ENCODE data around the gene CAMTA2. TPM values are rescaled to one million over a fixed set of nuclear protein-coding genes. Genes with fewer than 3 reads are reported as not detected.
"Not testable (repeated sequence)": the region's sequence is repeated elsewhere in the genome, so short reads cannot be mapped to it uniquely, and the experiment has no call there.

The CAMTA2 gene
- total RNA-seq = 10 to 100 TPM; 51.0 to 87.9 TPM

- H3K36me3 Mint-ChIP-seq = peaks cover 10% of the 10 kb centered on the region
- no peaks in the 10 kb centered on the region for H3K9me3 Mint-ChIP-seq
- peak within 1 kb of the TSS; percentile 92 to 94 for H3K27ac Mint-ChIP-seq
- H3K27me3 Mint-ChIP-seq = no peaks in the 10 kb centered on the region
- peak within 1 kb of the TSS; percentile 97 for H3K4me3 Mint-ChIP-seq
- H3K4me1 Mint-ChIP-seq (ENCODE audit: low read depth in 2 of 2) = peaks cover 35 to 44% of the 10 kb centered on the region in 2 donors
- DNase-seq (ENCODE audit: low spot score) = peak; percentile 93
- ATAC-seq = peak; percentile 94
Observed at GRCh38 chr17:4986951-4987766, at the start of gene CAMTA2. CAMTA2 (minus strand) TSS chr17:4987675; CDS start chr17:4986222, 1,453 bp downstream.

- H3K4me1 Mint-ChIP-seq (ENCODE audit: low read depth in 2 of 2) = peaks cover 7 to 16% of the 10 kb centered on the region in 2 donors
Observed at GRCh38 chr17:5035315-5035714, 47.8 kb upstream of the CAMTA2 start, which contains the start of gene SLC52A1. SLC52A1 (minus strand) TSS chr17:5035426; CDS start chr17:5034606, 820 bp downstream.

DNA sequence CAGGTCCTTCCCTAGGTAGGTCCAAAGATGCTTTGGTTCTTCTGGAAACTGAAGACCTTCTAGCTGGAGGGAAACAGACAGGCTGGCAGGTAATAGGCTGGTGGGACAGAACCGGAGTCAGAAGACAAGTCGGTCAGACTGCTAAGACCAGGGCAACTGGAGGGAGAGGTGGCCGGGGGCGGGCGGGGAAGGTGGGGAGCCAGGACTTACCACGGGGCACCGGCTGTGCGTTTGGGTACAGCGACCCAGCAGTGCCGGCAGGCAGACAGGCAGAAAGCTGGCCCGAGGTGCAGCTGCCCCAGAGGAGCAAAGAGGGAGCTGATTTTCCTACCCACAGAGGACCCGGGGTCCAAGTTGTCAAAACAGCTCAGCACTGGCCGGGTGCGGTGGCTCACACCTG, 47.2 kb upstream of the CAMTA2 start:
- no peak for ATAC-seq
- Mint-ChIP-seq H3K27ac (no peak overlapping the region), H3K4me3 (no peak overlapping the region)

More at GRCh38 chr17:5035315-5035714, 47.8 kb upstream of the CAMTA2 start, which contains the start of gene SLC52A1:
- Mint-ChIP-seq H3K9me3 (no peaks in the 10 kb centered on the region), H3K27ac (no peak within 1 kb of the TSS), H3K36me3 (no peaks in the 10 kb centered on the region), H3K27me3 (peaks cover 0 to 2% of the 10 kb centered on the region in 2 donors), H3K4me3 (no peak within 1 kb of the TSS)
- no peak for ATAC-seq
- no peak for DNase-seq (ENCODE audit: low spot score)

DNA sequence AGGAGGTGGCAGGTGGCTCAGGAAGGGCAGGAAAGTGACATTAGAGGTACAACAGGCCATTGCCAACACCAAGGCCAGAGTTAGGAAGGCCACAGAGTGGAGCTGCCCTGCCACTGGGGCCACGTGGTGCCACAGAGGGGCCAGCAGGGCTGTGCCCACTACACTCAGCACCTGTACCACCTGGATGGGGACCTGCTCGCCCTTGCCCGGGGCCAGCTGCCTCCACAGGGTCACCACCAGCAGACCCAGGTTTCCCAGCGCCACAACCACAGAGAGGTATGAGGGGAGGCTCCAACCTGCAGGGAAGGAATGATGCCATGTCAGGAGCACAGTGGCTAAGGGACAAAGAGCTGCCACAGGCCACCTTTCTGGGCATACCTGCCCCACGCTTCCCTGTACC, 46.6 kb upstream of the CAMTA2 start:
- no peaks in the 10 kb centered on the region for H3K9me3 Mint-ChIP-seq
- peaks cover 0 to 2% of the 10 kb centered on the region in 2 donors for H3K27me3 Mint-ChIP-seq
- ATAC-seq (no peak), DNase-seq (ENCODE audit: low spot score) (no peak)
- no peak overlapping the region for H3K27ac Mint-ChIP-seq
- no peak overlapping the region for H3K4me3 Mint-ChIP-seq
- H3K36me3 Mint-ChIP-seq = no peaks in the 10 kb centered on the region
- peaks cover 7 to 16% of the 10 kb centered on the region in 2 donors for H3K4me1 Mint-ChIP-seq (ENCODE audit: low read depth in 2 of 2)

More for the DNA sequence above, 47.2 kb upstream of the CAMTA2 start:
- H3K27me3 Mint-ChIP-seq = peaks cover 0 to 2% of the 10 kb centered on the region in 2 donors
- H3K9me3 Mint-ChIP-seq = no peaks in the 10 kb centered on the region
- DNase-seq (ENCODE audit: low spot score) = no peak
- H3K4me1 Mint-ChIP-seq (ENCODE audit: low read depth in 2 of 2) = peaks cover 7 to 16% of the 10 kb centered on the region in 2 donors
- no peaks in the 10 kb centered on the region for H3K36me3 Mint-ChIP-seq

DNA sequence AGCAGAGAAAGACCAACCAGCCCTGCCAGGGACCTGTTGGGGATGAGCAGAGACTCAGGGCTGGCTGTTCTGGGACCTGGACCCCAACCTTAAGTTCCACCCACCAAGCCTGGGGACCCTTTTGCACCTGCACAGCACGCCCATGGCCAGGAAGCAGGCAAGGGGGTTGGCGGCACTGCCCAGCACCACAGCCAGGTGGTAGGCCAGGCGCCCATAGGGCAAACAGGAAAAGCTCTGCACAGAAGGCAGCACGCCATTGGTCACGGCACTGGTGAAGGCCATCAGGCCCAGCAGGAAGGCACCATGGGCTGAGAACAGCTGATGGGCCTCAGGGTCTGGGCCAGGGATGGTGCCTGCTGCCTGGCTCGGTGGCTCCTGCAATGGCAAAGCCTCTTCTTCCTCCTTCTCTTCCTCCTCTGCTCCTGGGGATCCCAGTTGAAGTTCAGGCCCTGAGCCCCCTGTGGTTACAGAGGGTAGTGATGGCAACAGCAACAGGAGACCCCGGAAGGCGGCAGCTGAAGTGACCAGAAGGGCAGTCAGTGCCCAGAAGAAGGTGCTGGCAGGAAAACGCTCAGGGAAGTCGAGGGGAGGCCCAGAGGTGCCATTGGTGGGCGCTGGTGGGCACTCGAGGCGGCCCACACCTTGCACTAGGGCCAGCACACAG, 46.0 kb upstream of the CAMTA2 start:
- H3K27ac Mint-ChIP-seq = no peak overlapping the region
- no peak for DNase-seq (ENCODE audit: low spot score)
- H3K9me3 Mint-ChIP-seq = no peaks in the 10 kb centered on the region
- no peak for ATAC-seq
- no peak overlapping the region for H3K4me3 Mint-ChIP-seq
- H3K27me3 Mint-ChIP-seq = peaks cover 0 to 2% of the 10 kb centered on the region in 2 donors
- peaks cover 7 to 16% of the 10 kb centered on the region in 2 donors for H3K4me1 Mint-ChIP-seq (ENCODE audit: low read depth in 2 of 2)
- H3K36me3 Mint-ChIP-seq = no peaks in the 10 kb centered on the region

DNA sequence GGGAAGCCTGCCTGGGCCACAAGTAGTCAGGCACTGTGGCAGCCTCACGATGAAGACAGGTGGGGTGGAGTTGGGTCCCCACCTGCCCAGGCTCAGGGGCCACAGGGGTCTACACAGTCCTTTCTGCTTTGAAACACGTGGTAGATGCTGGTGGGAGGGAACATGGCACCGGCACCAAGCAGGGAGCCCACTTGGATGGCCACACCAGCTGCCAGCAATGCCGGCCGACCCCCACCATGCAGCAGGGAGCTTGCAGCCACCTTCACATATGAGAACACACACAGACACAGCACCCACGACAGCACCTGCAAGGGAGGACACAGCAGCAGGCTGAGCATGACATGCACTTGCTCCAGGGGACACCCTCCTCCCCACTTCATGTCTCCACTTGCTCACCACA, 45.4 kb upstream of the CAMTA2 start:
- no peaks in the 10 kb centered on the region for H3K9me3 Mint-ChIP-seq
- ATAC-seq = no peak
- peaks cover 10 to 16% of the 10 kb centered on the region in 2 donors for H3K4me1 Mint-ChIP-seq (ENCODE audit: low read depth in 2 of 2)
- no peaks in the 10 kb centered on the region for H3K36me3 Mint-ChIP-seq
- H3K4me3 Mint-ChIP-seq = no peak overlapping the region
- no peak for DNase-seq (ENCODE audit: low spot score)
- peaks cover 0 to 2% of the 10 kb centered on the region in 2 donors for H3K27me3 Mint-ChIP-seq
- H3K27ac Mint-ChIP-seq = no peak overlapping the region

DNA sequence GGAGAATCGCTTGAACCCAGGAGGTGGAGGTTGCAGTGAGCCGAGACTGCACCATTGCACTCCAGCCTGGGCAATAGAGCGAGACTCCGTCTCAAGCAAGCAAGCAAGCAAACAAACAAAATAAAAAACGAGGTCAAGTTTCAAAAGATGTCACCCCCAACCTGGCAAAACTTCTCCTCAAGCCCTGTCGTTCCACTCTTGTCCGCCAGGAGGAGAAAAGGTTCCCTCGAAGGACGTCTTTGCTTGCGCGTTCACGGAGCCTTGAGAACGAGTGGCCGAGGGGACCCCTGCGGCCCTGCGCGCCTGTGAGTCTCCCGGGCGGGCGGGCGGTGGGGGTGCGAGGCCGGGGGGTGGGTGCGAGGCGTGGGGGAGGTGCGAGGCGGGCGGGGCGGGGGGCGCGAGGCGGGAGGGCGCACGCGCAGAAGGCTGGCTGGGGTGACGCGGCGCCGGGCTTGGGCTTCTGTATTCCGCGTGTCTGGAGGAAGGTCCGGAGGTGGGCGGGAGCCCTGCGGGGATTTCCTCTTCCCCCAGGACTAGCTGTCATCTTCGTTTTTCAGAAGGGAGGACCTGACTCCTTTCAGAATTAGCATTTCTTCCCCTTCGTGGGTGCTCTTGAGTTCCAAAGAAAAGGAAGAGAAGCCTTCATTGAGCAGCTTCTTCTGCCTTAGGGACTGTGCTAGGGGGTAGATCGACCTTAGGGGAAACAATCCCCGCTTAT, 44.0 kb upstream of the CAMTA2 start:
- DNase-seq (ENCODE audit: low spot score) = peak; percentile 86
- H3K27ac Mint-ChIP-seq = peak overlapping the region; percentile 67 to 81
- H3K27me3 Mint-ChIP-seq = peaks cover 0 to 2% of the 10 kb centered on the region in 2 donors
- no peaks in the 10 kb centered on the region for H3K9me3 Mint-ChIP-seq
- H3K4me1 Mint-ChIP-seq (ENCODE audit: low read depth in 2 of 2) = peaks cover 10 to 16% of the 10 kb centered on the region in 2 donors
- peak; percentile 89 to 91 for ATAC-seq
- no peaks in the 10 kb centered on the region for H3K36me3 Mint-ChIP-seq
- H3K4me3 Mint-ChIP-seq = peak overlapping the region; percentile 85

GRCh38 chr17:5030168-5030567, 42.7 kb upstream of the CAMTA2 start:
- not testable (repeated sequence) for H3K27ac Mint-ChIP-seq; H3K27me3 Mint-ChIP-seq; H3K36me3 Mint-ChIP-seq; ATAC-seq; DNase-seq (ENCODE audit: low spot score); H3K4me3 Mint-ChIP-seq; H3K9me3 Mint-ChIP-seq
- H3K4me1 Mint-ChIP-seq (ENCODE audit: low read depth in 2 of 2) = peaks cover 10 to 16% of the 10 kb centered on the region in 2 donors

- ATAC-seq (no peak), DNase-seq (ENCODE audit: low spot score) (no peak)
- H3K4me1 Mint-ChIP-seq (ENCODE audit: low read depth in 2 of 2) = peaks cover 10 to 16% of the 10 kb centered on the region in 2 donors
- H3K27me3 Mint-ChIP-seq = no peaks in the 10 kb centered on the region
- no peaks in the 10 kb centered on the region for H3K36me3 Mint-ChIP-seq
- no peaks in the 10 kb centered on the region for H3K9me3 Mint-ChIP-seq
- H3K27ac Mint-ChIP-seq = no peak overlapping the region
- no peak overlapping the region for H3K4me3 Mint-ChIP-seq
Observed at GRCh38 chr17:5027916-5028315, 40.4 kb upstream of the CAMTA2 start.

DNA sequence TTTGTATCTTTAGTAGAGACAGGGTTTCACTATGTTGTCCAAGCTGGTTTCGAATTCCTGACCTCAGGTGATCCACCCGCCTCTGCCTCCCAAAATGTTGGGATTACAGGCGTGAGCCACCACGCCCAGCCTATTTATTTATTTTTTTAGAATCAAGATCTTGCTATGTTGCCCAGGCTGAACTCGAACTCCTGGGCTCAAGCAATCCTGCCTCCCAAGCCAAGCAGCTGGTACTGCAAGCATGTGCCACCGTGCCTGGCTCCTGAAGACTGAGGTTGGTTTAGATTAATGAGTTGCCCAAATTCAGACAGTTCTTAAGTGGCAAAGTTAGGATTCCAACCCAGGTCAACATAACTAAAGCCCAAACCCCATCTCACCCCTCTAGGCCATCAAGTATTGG, 39.8 kb upstream of the CAMTA2 start:
- Mint-ChIP-seq H3K27ac (no peak overlapping the region), H3K27me3 (no peaks in the 10 kb centered on the region), H3K36me3 (no peaks in the 10 kb centered on the region), H3K4me1 (ENCODE audit: low read depth in 2 of 2) (peaks cover 10 to 16% of the 10 kb centered on the region in 2 donors), H3K9me3 (no peaks in the 10 kb centered on the region), H3K4me3 (no peak overlapping the region)
- ATAC-seq (no peak), DNase-seq (ENCODE audit: low spot score) (no peak)

GRCh38 chr17:5024604-5025003, 37.1 kb upstream of the CAMTA2 start:
- H3K27ac Mint-ChIP-seq = no peak overlapping the region
- ATAC-seq = no peak

DNA sequence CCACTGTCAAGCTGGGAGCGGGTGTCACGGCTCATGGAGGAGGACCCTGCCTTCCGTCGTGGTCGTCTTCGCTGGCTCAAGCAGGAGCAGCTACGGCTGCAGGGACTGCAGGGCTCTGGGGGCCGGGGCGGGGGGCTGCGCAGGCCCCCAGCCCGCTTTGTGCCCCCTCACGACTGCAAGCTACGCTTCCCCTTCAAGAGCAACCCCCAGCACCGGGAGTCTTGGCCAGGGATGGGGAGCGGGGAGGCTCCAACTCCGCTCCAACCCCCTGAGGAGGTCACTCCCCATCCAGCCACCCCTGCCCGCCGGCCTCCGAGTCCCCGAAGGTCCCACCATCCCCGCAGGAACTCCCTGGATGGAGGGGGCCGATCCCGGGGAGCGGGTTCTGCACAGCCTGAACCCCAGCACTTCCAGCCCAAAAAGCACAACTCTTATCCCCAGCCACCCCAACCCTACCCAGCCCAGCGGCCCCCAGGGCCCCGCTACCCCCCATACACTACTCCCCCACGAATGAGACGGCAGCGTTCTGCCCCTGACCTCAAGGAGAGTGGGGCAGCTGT, 36.2 kb upstream of the CAMTA2 start:
- ATAC-seq (no peak), DNase-seq (ENCODE audit: low spot score) (no peak)
- H3K9me3 Mint-ChIP-seq = no peaks in the 10 kb centered on the region
- H3K27me3 Mint-ChIP-seq = no peaks in the 10 kb centered on the region
- H3K27ac Mint-ChIP-seq = no peak overlapping the region
- peaks cover 6% of the 10 kb centered on the region for H3K36me3 Mint-ChIP-seq
- H3K4me1 Mint-ChIP-seq (ENCODE audit: low read depth in 2 of 2) = peaks cover 7 to 13% of the 10 kb centered on the region in 2 donors
- H3K4me3 Mint-ChIP-seq = no peak overlapping the region

More at GRCh38 chr17:5024604-5025003, 37.1 kb upstream of the CAMTA2 start:
- no peak overlapping the region for H3K4me3 Mint-ChIP-seq
- peaks cover 3% of the 10 kb centered on the region in 2 donors for H3K4me1 Mint-ChIP-seq (ENCODE audit: low read depth in 2 of 2)
- H3K9me3 Mint-ChIP-seq = no peaks in the 10 kb centered on the region
- H3K27me3 Mint-ChIP-seq = no peaks in the 10 kb centered on the region
- H3K36me3 Mint-ChIP-seq = peaks cover 6% of the 10 kb centered on the region
- no peak for DNase-seq (ENCODE audit: low spot score)

GRCh38 chr17:5022171-5022711, 34.8 kb upstream of the CAMTA2 start:
- H3K4me3 Mint-ChIP-seq = no peak overlapping the region
- no peaks in the 10 kb centered on the region for H3K27me3 Mint-ChIP-seq
- H3K27ac Mint-ChIP-seq = no peak overlapping the region
- ATAC-seq (no peak), DNase-seq (ENCODE audit: low spot score) (no peak)
- H3K4me1 Mint-ChIP-seq (ENCODE audit: low read depth in 2 of 2) = peaks cover 3 to 13% of the 10 kb centered on the region in 2 donors
- peaks cover 6% of the 10 kb centered on the region for H3K36me3 Mint-ChIP-seq
- no peaks in the 10 kb centered on the region for H3K9me3 Mint-ChIP-seq

Measured in natural killer cell treated with Interleukin-12 subunit alpha and Interleukin-12 subunit beta and Interleukin-15 and Interleukin-18, amount 100 ng/mL, for 72 hours (primary cell).